Measurements from ENCODE around the gene BAIAP3. TPM values are rescaled to one million over a fixed set of nuclear protein-coding genes. Genes with fewer than 3 reads are reported as not detected.

Gene BAIAP3
- total RNA-seq, 6 experiments from 2014 or later, result 5.4 to 7.6 (median 5.8) TPM

DNA sequence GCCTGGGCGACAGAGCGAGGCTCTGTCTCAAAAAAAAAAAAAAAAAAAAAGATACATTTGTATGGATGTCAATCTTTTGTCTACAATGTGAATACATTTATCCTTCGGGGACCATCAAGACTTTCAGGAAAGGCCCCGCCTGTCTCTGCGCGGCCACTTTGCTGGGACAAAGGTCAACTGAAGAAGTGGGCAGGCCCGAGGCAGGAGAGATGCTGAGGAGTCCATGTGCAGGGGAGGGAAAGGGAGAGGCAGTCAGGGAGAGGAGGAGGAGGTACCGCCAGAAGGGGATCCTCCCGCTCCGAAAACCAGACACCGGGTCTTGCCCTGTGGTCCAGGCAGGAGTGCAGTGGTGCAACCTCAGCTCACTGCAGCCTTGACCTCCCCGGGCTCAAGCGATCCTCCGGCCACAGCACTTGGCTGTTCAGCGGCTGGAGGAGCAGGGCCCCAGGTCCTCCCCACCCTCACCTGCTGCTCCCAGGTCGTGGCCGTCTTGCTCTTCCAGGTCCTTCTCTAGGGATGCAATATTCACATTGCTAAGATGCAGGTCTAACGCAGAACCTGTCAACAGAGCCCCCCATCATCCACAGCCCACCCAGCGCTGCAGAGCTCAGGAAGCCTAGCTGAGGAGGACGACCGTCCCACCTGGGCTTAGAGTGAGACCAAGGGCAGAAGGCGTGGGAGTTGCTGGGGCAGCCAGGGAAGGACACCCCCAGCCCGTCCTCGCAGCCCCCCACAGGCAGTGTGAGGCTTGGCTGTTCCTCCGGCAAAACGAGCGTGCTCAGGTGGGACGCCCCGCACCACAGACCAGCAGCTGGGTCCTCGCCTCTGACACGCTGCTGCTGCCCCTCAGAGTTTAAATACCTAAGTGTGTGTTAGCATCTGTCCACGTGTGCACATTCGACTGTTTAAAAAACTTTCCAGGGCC, 37.9 kb downstream of the BAIAP3 start:
- no peak for DNase-seq
- ATAC-seq, result no peak
- intact Hi-C loops (cut with DNase I), result no loop called here

DNA sequence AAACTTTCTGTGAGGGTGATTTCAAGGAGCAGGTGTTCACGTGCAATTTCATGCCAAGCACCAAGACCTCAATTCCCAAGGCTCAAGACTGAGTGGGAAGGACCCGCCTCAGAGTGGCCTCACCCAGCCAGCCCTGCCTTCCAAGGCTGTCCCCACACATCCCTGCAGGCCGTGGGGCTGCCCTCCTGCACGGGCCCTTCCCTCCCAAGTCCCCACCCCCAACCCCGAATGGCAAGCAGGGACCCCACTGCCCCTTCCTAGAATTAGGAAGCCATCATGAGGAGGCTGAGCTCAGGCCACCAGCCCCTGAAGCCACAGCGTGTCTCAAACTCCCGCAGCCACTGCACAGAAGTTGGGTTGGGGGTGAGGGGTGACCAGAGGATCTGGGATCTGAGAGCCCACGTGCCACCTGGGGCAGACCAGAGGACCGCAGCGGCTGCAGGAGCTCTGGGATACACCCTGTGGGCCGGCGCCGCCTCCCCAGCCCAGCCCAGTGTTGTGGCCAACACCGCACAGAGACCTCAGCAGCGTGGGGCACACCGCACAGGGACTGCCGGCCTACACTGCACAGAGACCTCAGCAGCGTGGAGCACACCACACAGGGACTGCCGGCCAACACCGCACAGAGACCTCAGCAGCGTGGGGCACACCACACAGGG, 39.0 kb downstream of the BAIAP3 start:
- no peak overlapping the region for H3K4me3 ChIP-seq
- intact Hi-C loops (cut with DNase I), result no loop called here
- no peak overlapping the region for H3K27ac ChIP-seq
- no peak for TF ChIP-seq POLR2A (IDR thresholded peaks at IDR 0.05)
- TF ChIP-seq, protein P1, sequence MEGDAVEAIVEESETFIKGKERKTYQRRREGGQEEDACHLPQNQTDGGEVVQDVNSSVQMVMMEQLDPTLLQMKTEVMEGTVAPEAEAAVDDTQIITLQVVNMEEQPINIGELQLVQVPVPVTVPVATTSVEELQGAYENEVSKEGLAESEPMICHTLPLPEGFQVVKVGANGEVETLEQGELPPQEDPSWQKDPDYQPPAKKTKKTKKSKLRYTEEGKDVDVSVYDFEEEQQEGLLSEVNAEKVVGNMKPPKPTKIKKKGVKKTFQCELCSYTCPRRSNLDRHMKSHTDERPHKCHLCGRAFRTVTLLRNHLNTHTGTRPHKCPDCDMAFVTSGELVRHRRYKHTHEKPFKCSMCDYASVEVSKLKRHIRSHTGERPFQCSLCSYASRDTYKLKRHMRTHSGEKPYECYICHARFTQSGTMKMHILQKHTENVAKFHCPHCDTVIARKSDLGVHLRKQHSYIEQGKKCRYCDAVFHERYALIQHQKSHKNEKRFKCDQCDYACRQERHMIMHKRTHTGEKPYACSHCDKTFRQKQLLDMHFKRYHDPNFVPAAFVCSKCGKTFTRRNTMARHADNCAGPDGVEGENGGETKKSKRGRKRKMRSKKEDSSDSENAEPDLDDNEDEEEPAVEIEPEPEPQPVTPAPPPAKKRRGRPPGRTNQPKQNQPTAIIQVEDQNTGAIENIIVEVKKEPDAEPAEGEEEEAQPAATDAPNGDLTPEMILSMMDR (IDR thresholded peaks at IDR 0.05), result no peak
- H3K4me1 ChIP-seq, result no peaks in the 10 kb centered on the region
- no peaks in the 10 kb centered on the region for H3K9me3 ChIP-seq
- WGBS (ENCODE audit: insufficient coverage, low coverage, low lambda C conversion rate, missing lambda C conversion rate), result 86% methylated on average over 6 of the region's 21 CpGs
- H3K27me3 ChIP-seq, result no peaks in the 10 kb centered on the region
- ATAC-seq, result no peak
- H3K36me3 ChIP-seq, result peaks cover 0 to 15% (median 1%) of the 10 kb centered on the region in 4 donors
- no peak for DNase-seq

More for the DNA sequence above, 37.9 kb downstream of the BAIAP3 start:
- WGBS (ENCODE audit: insufficient coverage, low coverage, low lambda C conversion rate, missing lambda C conversion rate), result 90% methylated on average over 2 of the region's 33 CpGs
- Histone ChIP-seq H3K36me3 (peaks cover 0 to 21% (median 1%) of the 10 kb centered on the region in 4 donors), H3K27ac (no peak overlapping the region), H3K4me3 (no peak overlapping the region), H3K4me1 (no peaks in the 10 kb centered on the region), H3K9me3 (no peaks in the 10 kb centered on the region), H3K27me3 (no peaks in the 10 kb centered on the region)
- no peak for TF ChIP-seq POLR2A (IDR thresholded peaks at IDR 0.05)
- TF ChIP-seq, protein P1 (IDR thresholded peaks at IDR 0.05), result no peak

- peaks cover 0 to 11% (median 1%) of the 10 kb centered on the region in 4 donors for H3K36me3 ChIP-seq
- ATAC-seq (no peak), DNase-seq (no peak)
- TF ChIP-seq, protein P1 (IDR thresholded peaks at IDR 0.05), result no peak
- no peak for TF ChIP-seq POLR2A (IDR thresholded peaks at IDR 0.05)
- H3K27ac ChIP-seq, result no peak overlapping the region
- H3K4me1 ChIP-seq, result peaks cover 0 to 18% (median 6%) of the 10 kb centered on the region in 4 donors
- no peak overlapping the region for H3K4me3 ChIP-seq
- H3K9me3 ChIP-seq, result no peaks in the 10 kb centered on the region
- 85% methylated on average over 5 of the region's 46 CpGs for WGBS (ENCODE audit: insufficient coverage, low coverage, low lambda C conversion rate, missing lambda C conversion rate)
- no peaks in the 10 kb centered on the region for H3K27me3 ChIP-seq
- intact Hi-C loops (cut with DNase I), result no loop called here
Measured at GRCh38 chr16:1374418-1375297, 41.2 kb downstream of the BAIAP3 start.

- TF ChIP-seq, protein P1 (IDR thresholded peaks at IDR 0.05), result no peak
- TF ChIP-seq POLR2A (IDR thresholded peaks at IDR 0.05), result no peak
- DNase-seq, result no peak
- ATAC-seq, result no peak
- Histone ChIP-seq H3K36me3 (peaks cover 0 to 6% (median 1%) of the 10 kb centered on the region in 4 donors), H3K4me3 (no peak overlapping the region), H3K9me3 (no peaks in the 10 kb centered on the region), H3K27me3 (no peaks in the 10 kb centered on the region), H3K27ac (no peak overlapping the region), H3K4me1 (peaks cover 0 to 18% (median 6%) of the 10 kb centered on the region in 4 donors)
- intact Hi-C loops (cut with DNase I), result no loop called here
- no CpG with 5 or more reads among the region's 24 CpGs for WGBS (ENCODE audit: insufficient coverage, low coverage, low lambda C conversion rate, missing lambda C conversion rate)
Measured at GRCh38 chr16:1375298-1375640, 41.8 kb downstream of the BAIAP3 start.

Data from right lobe of liver (tissue), 6 donors.